H9 (cell line): ENCODE data around the gene AP3S2. TPM values are rescaled to one million over a fixed set of nuclear protein-coding genes. Genes with fewer than 3 reads are reported as not detected.

Experiments
- DNase-seq: peaks from one replicate; pipeline ENCODE4 v3.0.0-alpha.2; 2017
- H2AFZ ChIP-seq: one replicate; pipeline ENCODE4 v1.6.1; 2013; ENCODE audit warnings: mild to moderate bottlenecking, low read length, control low read depth, moderate library complexity
- H2AK5ac ChIP-seq: 2 replicates; pipeline ENCODE4 v1.6.1; 2013; ENCODE audit warnings: low read length, control low read depth, mixed read lengths; ENCODE audit not compliant: insufficient read length
- H2BK120ac ChIP-seq: one replicate; pipeline ENCODE4 v1.6.1; 2013; ENCODE audit warnings: low read depth, mild to moderate bottlenecking, low read length, control low read depth, inconsistent platforms; ENCODE audit not compliant: poor library complexity, severe bottlenecking
- H2BK12ac ChIP-seq: 2 replicates; pipeline ENCODE4 v1.6.1; 2013; ENCODE audit warnings: low read length, control low read depth, mixed read lengths, low read depth; ENCODE audit not compliant: insufficient read length
- H2BK15ac ChIP-seq: 2 replicates; pipeline ENCODE4 v1.6.1; 2013; ENCODE audit warnings: low read depth, low read length, control low read depth
- H2BK20ac ChIP-seq: one replicate; pipeline ENCODE4 v1.6.1; 2013; ENCODE audit warnings: low read depth, mild to moderate bottlenecking, low read length, control low read depth, inconsistent platforms; ENCODE audit not compliant: poor library complexity, severe bottlenecking
- H2BK5ac ChIP-seq: 2 replicates; pipeline ENCODE4 v1.6.1; 2013; ENCODE audit warnings: low read length, control low read depth, mixed read lengths; ENCODE audit not compliant: insufficient read length
- H3K14ac ChIP-seq: 2 replicates; pipeline ENCODE4 v1.6.1; 2013; ENCODE audit warnings: low read length, control low read depth; ENCODE audit not compliant: insufficient read depth
- H3K18ac ChIP-seq: 2 replicates; pipeline ENCODE4 v1.6.1; 2013; ENCODE audit warnings: low read depth, mild to moderate bottlenecking, mixed read lengths, low read length, control low read depth; ENCODE audit not compliant: insufficient read length
- H3K23ac ChIP-seq: 2 replicates; pipeline ENCODE4 v1.6.1; 2013; ENCODE audit warnings: low read length, control low read depth, mixed read lengths, low read depth; ENCODE audit not compliant: insufficient read length
- H3K23me2 ChIP-seq: 2 replicates; pipeline ENCODE4 v1.6.1; 2013; ENCODE audit warnings: low read depth, mild to moderate bottlenecking, mixed read lengths, low read length, control low read depth; ENCODE audit not compliant: insufficient read length, poor library complexity, severe bottlenecking
- H3K27ac ChIP-seq: 2 replicates; pipeline ENCODE4 v1.5.1; 2013; ENCODE audit warnings: low read length, control low read depth, mixed read lengths, low read depth; ENCODE audit not compliant: insufficient read length
- H3K27me3 ChIP-seq: 2 replicates; pipeline ENCODE4 v1.6.1; 2013; ENCODE audit warnings: low read length, control low read depth, inconsistent platforms; ENCODE audit not compliant: insufficient read depth
- H3K4ac ChIP-seq: 2 replicates; pipeline ENCODE4 v1.6.1; 2013; ENCODE audit warnings: low read depth, mild to moderate bottlenecking, control low read depth, inconsistent platforms, low read length, moderate library complexity
- H3K4me1 ChIP-seq: 2 replicates; pipeline ENCODE4 v1.6.1; 2013; ENCODE audit warnings: low read length, control low read depth, inconsistent platforms; ENCODE audit not compliant: insufficient read depth
- H3K4me2 ChIP-seq: 2 replicates; pipeline ENCODE4 v1.6.1; 2013; ENCODE audit warnings: low read length, control low read depth, mixed read lengths; ENCODE audit not compliant: insufficient read length, insufficient read depth
- H3K56ac ChIP-seq: 2 replicates; pipeline ENCODE4 v1.6.1; 2013; ENCODE audit warnings: low read depth, mild to moderate bottlenecking, mixed read lengths, low read length, control low read depth; ENCODE audit not compliant: insufficient read length
- H3K79me1 ChIP-seq: 2 replicates; pipeline ENCODE4 v1.6.1; 2013; ENCODE audit warnings: low read depth, mild to moderate bottlenecking, moderate library complexity, low read length, control low read depth, inconsistent platforms; ENCODE audit not compliant: insufficient read depth, poor library complexity, severe bottlenecking
- H3K79me2 ChIP-seq: 2 replicates; pipeline ENCODE4 v1.6.1; 2013; ENCODE audit warnings: low read length, control low read depth, inconsistent platforms; ENCODE audit not compliant: insufficient read depth
- H3K9ac ChIP-seq: 2 replicates; pipeline ENCODE4 v1.6.1; 2013; ENCODE audit warnings: low read length, control low read depth, mixed read lengths; ENCODE audit not compliant: insufficient read length; ENCODE audit errors: extremely low read depth
- H3K9me3 ChIP-seq: one replicate; pipeline ENCODE4 v1.6.1; 2013; ENCODE audit warnings: low read depth, low read length, inconsistent platforms; ENCODE audit not compliant: control insufficient read depth
- H3T11ph ChIP-seq: one replicate; pipeline ENCODE4 v1.6.1; 2013; ENCODE audit warnings: mild to moderate bottlenecking, low read length, control low read depth, inconsistent platforms
- H4K20me1 ChIP-seq: one replicate; pipeline ENCODE4 v1.6.1; 2013; ENCODE audit not compliant: control insufficient read depth, insufficient read length, insufficient read depth
- H4K5ac ChIP-seq: 2 replicates; pipeline ENCODE4 v1.6.1; 2013; ENCODE audit warnings: low read depth, mild to moderate bottlenecking, mixed read lengths, low read length, control low read depth; ENCODE audit not compliant: insufficient read length
- H4K8ac ChIP-seq: replicated peaks from 2 replicates; pipeline ENCODE4 v1.6.1; 2013; ENCODE audit warnings: low read length, control low read depth, mixed read lengths, low read depth; ENCODE audit not compliant: insufficient read length
- H4K91ac ChIP-seq: 2 replicates; pipeline ENCODE4 v1.6.1; 2013; ENCODE audit warnings: low read depth, mild to moderate bottlenecking, moderate library complexity, mixed read lengths, low read length, control low read depth; ENCODE audit not compliant: insufficient read length
- H3K27ac Mint-ChIP-seq, 3 experiments: 2 replicates in 2 of 3; 3 replicates in 1 of 3; pipeline ENCODE4 v1.8.0; 2020 to 2021; ENCODE audit warnings: mixed read lengths in 3 of 3, mild to moderate bottlenecking in 1 of 3, moderate library complexity in 1 of 3
- H3K27me3 Mint-ChIP-seq: 2 replicates; pipeline ENCODE4 v1.8.0; 2021; ENCODE audit warnings: low read depth, mild to moderate bottlenecking, moderate library complexity, mixed read lengths
- H3K36me3 Mint-ChIP-seq, 3 experiments: 2 replicates in 2 of 3; 3 replicates in 1 of 3; pipeline ENCODE4 v1.8.0; 2020 to 2021; ENCODE audit warnings: low read depth in 3 of 3, mixed read lengths in 3 of 3; ENCODE audit not compliant: insufficient read depth in 1 of 3
- H3K4me1 Mint-ChIP-seq, 2 experiments: 2 replicates each; pipeline ENCODE4 v1.8.0; 2020; ENCODE audit warnings: mixed read lengths in 2 of 2
- H3K4me3 Mint-ChIP-seq, 2 experiments: 2 replicates in 1 of 2; 3 replicates in 1 of 2; pipeline ENCODE4 v1.8.0; 2020 to 2021; ENCODE audit warnings: mild to moderate bottlenecking in 2 of 2, mixed read lengths in 2 of 2, moderate library complexity in 1 of 2
- H3K9me3 Mint-ChIP-seq, 2 experiments: 2 replicates in 1 of 2; 3 replicates in 1 of 2; pipeline ENCODE4 v1.8.0; 2020; ENCODE audit warnings: mild to moderate bottlenecking in 2 of 2, mixed read lengths in 2 of 2, moderate library complexity in 1 of 2
- CTCF ChIP-seq: fragments of 200-600 bp; sonication (generic); conservative IDR thresholded peaks from 3 replicates; pipeline ENCODE4 v1.8.0; 2021; ENCODE audit warnings: antibody characterized with exemption, mild to moderate bottlenecking
- WGBS: extraction: QIAGEN DNeasy Blood & Tissue Kit; methylation state at CpG from one replicate; pipeline ENCODE4 v1.1.7; 2013; ENCODE audit warnings: missing lambda C conversion rate, low lambda C conversion rate, mixed read lengths; ENCODE audit not compliant: insufficient read length; ENCODE audit errors: extremely low coverage; 5-methylcytosine and 5-hydroxymethylcytosine counted together
- total RNA-seq: library from RNA; stranded (reverse); gene quantifications from 2 replicates; pipeline ENCODE4 v1.2.1, GENCODE V29; 2021

AP3S2 gene
- total RNA-seq, 1 experiment from 2014 or later: 33.9 TPM

DNA sequence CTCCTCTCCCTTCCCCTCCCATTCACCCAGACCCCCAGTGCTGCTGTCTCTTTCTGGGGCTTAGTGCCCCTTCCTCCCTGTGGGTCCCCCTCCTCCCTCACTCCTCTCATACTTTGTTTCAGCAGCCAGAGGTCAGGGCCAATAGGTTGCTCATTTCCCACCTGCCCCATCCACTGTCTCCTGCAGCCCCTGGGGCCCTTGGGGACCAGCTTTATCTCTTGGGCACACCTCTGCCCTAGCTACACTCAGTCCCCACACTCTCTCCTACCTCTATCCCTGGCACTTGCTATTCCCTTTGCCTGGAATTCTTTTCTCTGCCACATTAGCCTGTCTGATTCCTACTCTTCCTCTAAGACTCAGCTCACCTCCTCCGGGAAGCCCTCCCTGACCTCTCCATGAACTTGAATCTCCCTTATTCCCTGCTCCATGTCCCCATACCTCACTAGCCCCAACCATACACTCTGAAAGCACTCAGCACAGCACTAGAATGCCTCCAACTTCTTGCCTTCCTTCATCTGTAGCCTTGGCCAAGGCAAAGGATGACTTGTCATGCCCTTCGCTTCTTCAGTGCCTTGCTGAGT, 93.8 kb downstream of the AP3S2 start:
- H3K9me3 ChIP-seq: no peaks in the 10 kb centered on the region
- Mint-ChIP-seq H3K4me1 (peaks cover 6 to 9% of the 10 kb centered on the region in 2 experiments; a peak in 3 of 4 replicates), H3K4me3 (peak overlapping the region in 1 of 2 experiments; percentile 3; a peak in 1 of 5 replicates), H3K36me3 (no peaks in the 10 kb centered on the region; a peak in 1 of 7 replicates), H3K27ac (peak overlapping the region in 2 of 3 experiments; percentile 39 to 47; a peak in 2 of 7 replicates), H3K27me3 (peaks cover 7% of the 10 kb centered on the region), H3K9me3 (no peaks in the 10 kb centered on the region)
- no peak overlapping the region for H2BK120ac ChIP-seq
- no peaks in the 10 kb centered on the region for H3K79me2 ChIP-seq
- no peaks in the 10 kb centered on the region for H4K20me1 ChIP-seq
- no peak overlapping the region for H3K23ac ChIP-seq
- no peaks in the 10 kb centered on the region for H3K27me3 ChIP-seq
- H3K14ac ChIP-seq: no peak overlapping the region
- H3K56ac ChIP-seq: no peak overlapping the region
- no peak overlapping the region for H3T11ph ChIP-seq
- no peak overlapping the region for H2BK12ac ChIP-seq
- DNase-seq: no peak
- H2AFZ ChIP-seq: no peak overlapping the region
- no peak overlapping the region for H2BK5ac ChIP-seq
- no peaks in the 10 kb centered on the region for H3K23me2 ChIP-seq
- no peak overlapping the region for H3K4me2 ChIP-seq
- no peak overlapping the region for H2BK15ac ChIP-seq
- H3K4me1 ChIP-seq: no peaks in the 10 kb centered on the region
- TF ChIP-seq CTCF: no peak
- H3K4ac ChIP-seq: no peak overlapping the region
- H3K18ac ChIP-seq: no peak overlapping the region
- H3K79me1 ChIP-seq: no peaks in the 10 kb centered on the region
- no peak overlapping the region for H4K8ac ChIP-seq
- no peak overlapping the region for H4K5ac ChIP-seq
- no peak overlapping the region for H4K91ac ChIP-seq
- H2AK5ac ChIP-seq: no peak overlapping the region
- no CpG with 5 or more reads among the region's 2 CpGs for WGBS
- no peak overlapping the region for H3K9ac ChIP-seq
- no peak overlapping the region for H3K27ac ChIP-seq
- no peak overlapping the region for H2BK20ac ChIP-seq
